Measurements from ENCODE around the gene MYH2.

- TF ChIP-seq RARB (CRISPR knock-in tag; IDR thresholded peaks at IDR 0.05) (no peak), ZNF70 (CRISPR knock-in tag; IDR thresholded peaks at IDR 0.05) (no peak), PATZ1 (CRISPR knock-in tag; IDR thresholded peaks at IDR 0.05; ENCODE audit: borderline replicate concordance) (no peak), ZNF565 (CRISPR knock-in tag; conservative IDR thresholded peaks at IDR 0.05; ENCODE audit: low read depth) (no peak), GLIS3 (CRISPR knock-in tag; IDR thresholded peaks at IDR 0.05) (no peak), ZFP3 (CRISPR knock-in tag; IDR thresholded peaks at IDR 0.05) (no peak), BACH2 (CRISPR knock-in tag; IDR thresholded peaks at IDR 0.05; ENCODE audit: borderline replicate concordance) (no peak), ZC3H10 (CRISPR knock-in tag; IDR thresholded peaks at IDR 0.05) (no peak), CREB5 (CRISPR knock-in tag; IDR thresholded peaks at IDR 0.05; ENCODE audit: low read depth) (no peak), CSRNP3 (CRISPR knock-in tag; IDR thresholded peaks at IDR 0.05) (no peak)
Measured at GRCh38 chr17:10516065-10516464, 33.4 kb downstream of the MYH2 start.
